Left renal cortex interstitium (tissue), 4 donors: Measurements from ENCODE around the gene TRIM23. TPM values are rescaled to one million over a fixed set of nuclear protein-coding genes. Genes with fewer than 3 reads are reported as not detected.

Source experiments
- DNase-seq, 4 donors: peaks; one replicate each; pipeline ENCODE4 v3.0.0-alpha.2; 2013; ENCODE audit warnings: low read depth in 4 of 4, low spot score in 2 of 4, missing footprints in 1 of 4
- polyA plus RNA-seq, 4 donors: library from polyadenylated mRNA; unstranded; fragments of 120-200 nt; gene quantifications; one replicate each; pipeline ENCODE4 v1.2.1, GENCODE V29; 2013; ENCODE audit not compliant: insufficient read length in 4 of 4

Gene TRIM23
- polyA plus RNA-seq, 4 donors, result 21.7 to 25.9 (median 23.4) TPM

GRCh38 chr5:65570598-65571226, 53.4 kb downstream of the TRIM23 start:
- DNase-seq, result no peak

- no peak for DNase-seq
Measured at GRCh38 chr5:65566505-65566904, 57.6 kb downstream of the TRIM23 start.

GRCh38 chr5:65563777-65564176, 60.4 kb downstream of the TRIM23 start:
- no peak for DNase-seq

- peak; percentile 84 to 93 (median 90) for DNase-seq
Measured at GRCh38 chr5:65562731-65563701, 61.1 kb downstream of the TRIM23 start, which contains the start of the genes CENPK and PPWD1. TSS of gene CENPK (minus strand) at chr5:65563168. CDS start at chr5:65554907, 8,261 bp downstream. TSS of gene PPWD1 (plus strand) at chr5:65563296. CDS start at chr5:65563311, 15 bp downstream.

GRCh38 chr5:65556718-65557117, 67.4 kb downstream of the TRIM23 start:
- no peak for DNase-seq

- no peak for DNase-seq
Measured at GRCh38 chr5:65556181-65556580, 68.0 kb downstream of the TRIM23 start.

- no peak for DNase-seq
Measured at GRCh38 chr5:65555287-65555686, 68.8 kb downstream of the TRIM23 start.

- DNase-seq, result no peak
Measured at GRCh38 chr5:65553941-65554340, 70.2 kb downstream of the TRIM23 start.

GRCh38 chr5:65548281-65548680, 75.9 kb downstream of the TRIM23 start:
- no peak for DNase-seq

- DNase-seq, result no peak
Measured at GRCh38 chr5:65546141-65546540, 78.0 kb downstream of the TRIM23 start.

GRCh38 chr5:65544473-65544872, 79.7 kb downstream of the TRIM23 start:
- no peak for DNase-seq

GRCh38 chr5:65539827-65540226, 84.3 kb downstream of the TRIM23 start:
- no peak for DNase-seq

Other genes with a start within 250 kb of the TRIM23 start
- gene ADAMTS6, start 142.4 kb downstream of the TRIM23 start, polyA plus RNA-seq, result 1 to 10 TPM; 1.8 to 3.5 (median 2.5) TPM
- gene CENPK, start 61.2 kb downstream of the TRIM23 start, polyA plus RNA-seq, result 10 to 100 TPM; 24.1 to 47.3 (median 34.4) TPM
- gene PPWD1, start 61.0 kb downstream of the TRIM23 start, polyA plus RNA-seq, result 10 to 100 TPM; 58.6 to 98.7 (median 74.5) TPM
- 1 to 10 TPM; 3.9 to 5.1 (median 4.0) TPM for gene SHLD3, start 694 bp upstream of the TRIM23 start, polyA plus RNA-seq
- 10 to 100 TPM; 26.5 to 40.1 (median 31.3) TPM for gene TRAPPC13, start 694 bp upstream of the TRIM23 start, polyA plus RNA-seq
- 10 to 100 TPM in 1 of 4 donors, 1 to 10 TPM in 3; 6.9 to 10.1 (median 8.5) TPM for gene SGTB, start 97.8 kb upstream of the TRIM23 start, polyA plus RNA-seq
- 10 to 100 TPM; 32.1 to 36.5 (median 36.1) TPM for gene NLN, start 97.9 kb upstream of the TRIM23 start, polyA plus RNA-seq